Measurements from ENCODE around the gene MYOM1. TPM values are rescaled to one million over a fixed set of nuclear protein-coding genes. Genes with fewer than 3 reads are reported as not detected.

MYOM1 gene
- total RNA-seq, 1 donor from 2014 or later = 1.2 TPM

DNA sequence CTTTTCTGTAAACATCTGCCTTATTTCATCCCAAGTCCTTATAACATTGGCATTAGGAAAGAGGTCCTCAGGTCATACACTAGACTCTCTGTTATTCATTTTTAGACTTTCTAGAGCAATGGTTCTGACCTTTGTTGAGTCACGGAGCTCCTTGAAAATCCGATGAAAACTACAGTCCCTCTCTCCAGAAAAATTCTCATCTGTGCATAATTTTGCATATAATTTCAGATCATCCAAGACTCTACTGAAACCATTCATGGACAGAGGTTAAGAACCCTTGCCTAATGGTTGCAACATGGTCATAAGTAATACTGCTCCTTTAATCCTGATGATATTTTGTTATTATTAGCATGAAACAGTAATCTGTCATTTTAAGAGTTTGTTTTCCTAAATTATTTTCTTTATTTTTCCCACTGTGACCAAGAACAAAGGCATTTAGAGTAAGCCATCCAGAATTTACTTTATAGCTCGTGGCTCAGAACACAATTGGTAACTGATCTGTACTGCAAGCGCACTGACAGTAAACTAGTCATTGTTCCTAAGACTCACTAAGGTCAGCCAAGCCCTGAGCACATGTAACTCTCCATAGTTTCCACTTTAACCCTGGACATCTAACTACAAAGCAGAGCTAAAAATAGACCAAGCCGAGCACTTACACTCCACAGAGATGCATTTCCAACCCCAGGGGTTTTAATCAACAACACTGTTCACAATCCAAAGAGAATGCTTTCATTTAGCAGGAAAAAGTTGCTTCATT, 8.4 kb downstream of the MYOM1 start:
- no peak overlapping the region for H3K27ac ChIP-seq
- DNase-seq (ENCODE audit: extremely low spot score in 2 of 2) = no peak
- no peaks in the 10 kb centered on the region for H3K9me3 ChIP-seq
- H3K36me3 ChIP-seq = no peaks in the 10 kb centered on the region
- peaks cover 10% of the 10 kb centered on the region for H3K4me1 ChIP-seq
- TF ChIP-seq POLR2AphosphoS5 (IDR thresholded peaks at IDR 0.05; ENCODE audit: insufficient read depth in 1 of 2, low read depth in 1 of 2) (no peak), POLR2A (IDR thresholded peaks at IDR 0.05) (no peak)
- TF ChIP-seq, protein P1, sequence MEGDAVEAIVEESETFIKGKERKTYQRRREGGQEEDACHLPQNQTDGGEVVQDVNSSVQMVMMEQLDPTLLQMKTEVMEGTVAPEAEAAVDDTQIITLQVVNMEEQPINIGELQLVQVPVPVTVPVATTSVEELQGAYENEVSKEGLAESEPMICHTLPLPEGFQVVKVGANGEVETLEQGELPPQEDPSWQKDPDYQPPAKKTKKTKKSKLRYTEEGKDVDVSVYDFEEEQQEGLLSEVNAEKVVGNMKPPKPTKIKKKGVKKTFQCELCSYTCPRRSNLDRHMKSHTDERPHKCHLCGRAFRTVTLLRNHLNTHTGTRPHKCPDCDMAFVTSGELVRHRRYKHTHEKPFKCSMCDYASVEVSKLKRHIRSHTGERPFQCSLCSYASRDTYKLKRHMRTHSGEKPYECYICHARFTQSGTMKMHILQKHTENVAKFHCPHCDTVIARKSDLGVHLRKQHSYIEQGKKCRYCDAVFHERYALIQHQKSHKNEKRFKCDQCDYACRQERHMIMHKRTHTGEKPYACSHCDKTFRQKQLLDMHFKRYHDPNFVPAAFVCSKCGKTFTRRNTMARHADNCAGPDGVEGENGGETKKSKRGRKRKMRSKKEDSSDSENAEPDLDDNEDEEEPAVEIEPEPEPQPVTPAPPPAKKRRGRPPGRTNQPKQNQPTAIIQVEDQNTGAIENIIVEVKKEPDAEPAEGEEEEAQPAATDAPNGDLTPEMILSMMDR (IDR thresholded peaks at IDR 0.05) = no peak
- H3K27me3 ChIP-seq = no peaks in the 10 kb centered on the region
- H3K4me3 ChIP-seq = no peak overlapping the region
- intact Hi-C loops (cut with DNase I) = no loop called here

DNA sequence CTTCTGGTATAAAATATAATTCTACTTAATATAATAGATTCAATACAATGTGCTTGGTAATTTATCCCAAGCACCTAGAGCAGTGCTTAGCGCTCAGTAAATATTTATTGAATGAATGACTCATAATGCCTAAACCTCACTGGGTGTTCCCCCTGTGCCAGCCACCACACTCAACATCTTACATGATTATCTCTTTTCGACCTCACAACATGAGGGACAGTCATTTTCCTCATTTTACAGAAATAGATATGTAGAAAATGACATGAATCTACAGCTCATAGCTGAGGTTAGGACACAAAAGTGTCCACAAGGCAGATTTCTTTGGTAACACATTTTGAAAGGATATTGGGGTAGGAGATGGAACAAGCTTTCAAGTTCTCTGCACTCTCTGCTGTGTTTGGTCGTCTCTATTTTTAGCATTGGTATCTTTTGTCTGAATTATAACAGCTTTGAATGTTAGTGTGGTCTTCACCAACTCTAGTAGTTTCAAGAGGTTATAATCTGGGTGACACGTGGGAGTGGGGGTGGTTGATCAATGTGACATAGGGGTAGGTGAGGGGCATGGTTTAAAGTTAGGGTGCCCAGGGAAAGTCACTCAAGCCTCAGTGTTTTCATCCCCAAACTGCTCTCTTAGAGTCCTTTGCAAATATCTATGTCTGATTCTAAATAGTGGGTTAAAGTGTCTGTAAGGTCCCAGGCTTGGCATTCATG, 9.8 kb downstream of the MYOM1 start:
- no peak for TF ChIP-seq POLR2A (IDR thresholded peaks at IDR 0.05)
- TF ChIP-seq, protein P1 (IDR thresholded peaks at IDR 0.05) = no peak
- TF ChIP-seq POLR2AphosphoS5 (IDR thresholded peaks at IDR 0.05; ENCODE audit: insufficient read depth in 1 of 2, low read depth in 1 of 2) = no peak
- intact Hi-C loops (cut with DNase I) = no loop called here
- no peaks in the 10 kb centered on the region for H3K36me3 ChIP-seq
- DNase-seq (ENCODE audit: extremely low spot score in 2 of 2) = no peak
- no peaks in the 10 kb centered on the region for H3K27me3 ChIP-seq
- no peak overlapping the region for H3K27ac ChIP-seq
- H3K4me1 ChIP-seq = peaks cover 10% of the 10 kb centered on the region
- no peak overlapping the region for H3K4me3 ChIP-seq
- no peaks in the 10 kb centered on the region for H3K9me3 ChIP-seq

DNA sequence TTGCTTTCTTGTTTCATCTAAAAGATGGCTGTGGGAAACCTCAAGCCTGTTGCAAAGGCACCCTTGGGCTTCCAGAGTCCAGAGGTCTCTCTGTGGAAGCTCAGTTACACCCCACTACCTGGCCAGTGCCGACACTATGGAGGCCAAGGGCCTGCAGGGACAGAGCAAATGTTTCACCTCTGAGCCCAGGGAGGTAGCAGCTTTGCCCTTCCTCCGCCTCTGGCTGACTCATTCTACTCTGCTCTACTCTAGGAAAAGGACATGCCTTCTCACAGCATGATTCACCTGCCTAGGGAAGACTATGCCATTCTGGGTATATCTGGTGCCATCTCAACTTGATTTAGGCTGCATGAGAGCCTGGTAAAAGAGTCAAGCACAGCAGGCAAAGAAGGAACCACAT, 12.2 kb downstream of the MYOM1 start:
- H3K27ac ChIP-seq = no peak overlapping the region
- intact Hi-C loops (cut with DNase I) = no loop called here
- H3K27me3 ChIP-seq = no peaks in the 10 kb centered on the region
- no peak overlapping the region for H3K4me3 ChIP-seq
- no peak for DNase-seq (ENCODE audit: extremely low spot score in 2 of 2)
- H3K36me3 ChIP-seq = peaks cover 0 to 6% of the 10 kb centered on the region in 2 donors
- H3K4me1 ChIP-seq = peaks cover 10% of the 10 kb centered on the region
- H3K9me3 ChIP-seq = no peaks in the 10 kb centered on the region
- TF ChIP-seq, protein P1 (IDR thresholded peaks at IDR 0.05) = no peak
- TF ChIP-seq POLR2AphosphoS5 (IDR thresholded peaks at IDR 0.05; ENCODE audit: insufficient read depth in 1 of 2, low read depth in 1 of 2) (no peak), POLR2A (IDR thresholded peaks at IDR 0.05) (no peak)

DNA sequence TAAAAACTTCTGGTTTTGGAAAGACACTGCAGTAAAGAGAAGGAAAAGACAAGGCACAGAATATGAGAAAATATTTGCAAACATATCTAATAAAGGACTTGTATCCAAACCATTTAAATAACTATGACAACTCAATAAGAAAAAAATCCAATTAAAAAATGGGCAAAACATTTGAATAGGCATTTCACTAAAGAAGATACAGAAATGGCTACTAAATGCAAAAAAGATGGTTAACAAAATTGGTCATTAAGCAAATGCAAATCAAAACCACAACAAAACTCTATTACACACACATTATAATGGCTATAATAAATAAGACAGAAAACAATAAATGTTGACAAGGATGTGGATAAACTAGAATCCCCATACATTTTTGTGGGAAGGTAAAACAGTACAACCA, 14.5 kb downstream of the MYOM1 start:
- no peaks in the 10 kb centered on the region for H3K9me3 ChIP-seq
- intact Hi-C loops (cut with DNase I) = no loop called here
- H3K36me3 ChIP-seq = peaks cover 0 to 6% of the 10 kb centered on the region in 2 donors
- TF ChIP-seq POLR2A (IDR thresholded peaks at IDR 0.05) (no peak), POLR2AphosphoS5 (IDR thresholded peaks at IDR 0.05; ENCODE audit: insufficient read depth in 1 of 2, low read depth in 1 of 2) (no peak)
- TF ChIP-seq, protein P1 (IDR thresholded peaks at IDR 0.05) = no peak
- H3K27me3 ChIP-seq = no peaks in the 10 kb centered on the region
- no peak for DNase-seq (ENCODE audit: extremely low spot score in 2 of 2)
- H3K27ac ChIP-seq = no peak overlapping the region
- no peak overlapping the region for H3K4me3 ChIP-seq
- H3K4me1 ChIP-seq = no peaks in the 10 kb centered on the region
